DND-41 (cell line): ENCODE measurements around the gene ZFYVE28.

Experiments used
- ATAC-seq: fragments of 200-7000 bp; cut with Tn5 transposase; 3 replicates; pipeline ENCODE4 v1.9.1; 2021; ENCODE audit warnings: low read depth; ENCODE audit not compliant: insufficient read depth
- DNase-seq: peaks from one replicate; pipeline ENCODE4 v3.0.0-alpha.2; 2020
- H2AFZ ChIP-seq: 2 replicates; pipeline ENCODE4 v1.6.0; 2012; ENCODE audit warnings: low read depth, low read length
- H3K27ac ChIP-seq: 2 replicates; pipeline ENCODE4 v1.5.1; 2012; ENCODE audit warnings: low read length, inconsistent platforms
- H3K27me3 ChIP-seq: fragments of 200-600 bp; sonication (generic); 2 replicates; pipeline ENCODE4 v1.6.0; 2012; ENCODE audit warnings: low read length, mild to moderate bottlenecking, inconsistent platforms; ENCODE audit not compliant: insufficient read depth, poor library complexity
- H3K36me3 ChIP-seq: 2 replicates; pipeline ENCODE4 v1.5.1; 2012; ENCODE audit warnings: low read length, inconsistent platforms; ENCODE audit not compliant: insufficient read depth
- H3K4me1 ChIP-seq: 2 replicates; pipeline ENCODE4 v1.5.1; 2012; ENCODE audit warnings: mild to moderate bottlenecking, low read length; ENCODE audit not compliant: insufficient read depth
- H3K4me2 ChIP-seq: 2 replicates; pipeline ENCODE4 v1.6.0; 2012; ENCODE audit warnings: mild to moderate bottlenecking, moderate library complexity, low read length, inconsistent platforms; ENCODE audit not compliant: insufficient read depth
- H3K4me3 ChIP-seq, 2 experiments: fragments of 200-600 bp in 1 of 2; shearing (Covaris generic) in 1 of 2; 2 replicates each; pipeline ENCODE4 v1.5.1; 2012 to 2016; ENCODE audit warnings: inconsistent platforms in 2 of 2, low read length in 2 of 2, mild to moderate bottlenecking in 2 of 2, low read depth in 1 of 2, moderate library complexity in 1 of 2
- H3K79me2 ChIP-seq: 2 replicates; pipeline ENCODE4 v1.6.0; 2012; ENCODE audit warnings: low read length, inconsistent platforms; ENCODE audit not compliant: insufficient read depth
- H3K9ac ChIP-seq: 2 replicates; pipeline ENCODE4 v1.6.0; 2012; ENCODE audit warnings: low read depth, mild to moderate bottlenecking, inconsistent platforms, low read length, moderate library complexity
- H3K9me3 ChIP-seq: 2 replicates; pipeline ENCODE4 v1.5.1; 2012; ENCODE audit warnings: low read length, moderate library complexity, mild to moderate bottlenecking, inconsistent platforms; ENCODE audit not compliant: insufficient read depth, severe bottlenecking
- H4K20me1 ChIP-seq: 2 replicates; pipeline ENCODE4 v1.6.0; 2012; ENCODE audit warnings: low read length; ENCODE audit not compliant: insufficient read depth
- CTCF ChIP-seq: IDR thresholded peaks from 2 replicates; pipeline ENCODE4 v1.5.1; 2012; ENCODE audit warnings: borderline replicate concordance, low read length, moderate library complexity, mild to moderate bottlenecking; ENCODE audit not compliant: poor library complexity, severe bottlenecking; ENCODE audit errors: extremely low read depth
- EZH2 ChIP-seq: IDR thresholded peaks from 3 replicates; pipeline ENCODE4 v1.6.1; 2012; ENCODE audit warnings: borderline replicate concordance, low read depth, mild to moderate bottlenecking, moderate library complexity, low read length, inconsistent platforms; ENCODE audit not compliant: severe bottlenecking

Gene ZFYVE28

GRCh38 chr4:2241003-2241402, 177.4 kb downstream of the ZFYVE28 start:
- no peak for ATAC-seq
- H3K9ac ChIP-seq, result peak overlapping the region; percentile 80
- peak overlapping the region; percentile 84 for H3K4me2 ChIP-seq
- H3K27me3 ChIP-seq, result no peaks in the 10 kb centered on the region
- H2AFZ ChIP-seq, result peak overlapping the region; percentile 87
- H4K20me1 ChIP-seq, result peaks cover 44% of the 10 kb centered on the region
- H3K4me3 ChIP-seq, result peak overlapping the region; percentile 85 to 89; a peak in 3 of 4 replicates
- TF ChIP-seq CTCF (no peak), EZH2 (no peak)
- no peak for DNase-seq
- H3K79me2 ChIP-seq, result peaks cover 58% of the 10 kb centered on the region
- H3K9me3 ChIP-seq, result no peaks in the 10 kb centered on the region
- peaks cover 49% of the 10 kb centered on the region for H3K4me1 ChIP-seq
- H3K36me3 ChIP-seq, result peaks cover 39% of the 10 kb centered on the region
- H3K27ac ChIP-seq, result peak overlapping the region; percentile 74

DNA sequence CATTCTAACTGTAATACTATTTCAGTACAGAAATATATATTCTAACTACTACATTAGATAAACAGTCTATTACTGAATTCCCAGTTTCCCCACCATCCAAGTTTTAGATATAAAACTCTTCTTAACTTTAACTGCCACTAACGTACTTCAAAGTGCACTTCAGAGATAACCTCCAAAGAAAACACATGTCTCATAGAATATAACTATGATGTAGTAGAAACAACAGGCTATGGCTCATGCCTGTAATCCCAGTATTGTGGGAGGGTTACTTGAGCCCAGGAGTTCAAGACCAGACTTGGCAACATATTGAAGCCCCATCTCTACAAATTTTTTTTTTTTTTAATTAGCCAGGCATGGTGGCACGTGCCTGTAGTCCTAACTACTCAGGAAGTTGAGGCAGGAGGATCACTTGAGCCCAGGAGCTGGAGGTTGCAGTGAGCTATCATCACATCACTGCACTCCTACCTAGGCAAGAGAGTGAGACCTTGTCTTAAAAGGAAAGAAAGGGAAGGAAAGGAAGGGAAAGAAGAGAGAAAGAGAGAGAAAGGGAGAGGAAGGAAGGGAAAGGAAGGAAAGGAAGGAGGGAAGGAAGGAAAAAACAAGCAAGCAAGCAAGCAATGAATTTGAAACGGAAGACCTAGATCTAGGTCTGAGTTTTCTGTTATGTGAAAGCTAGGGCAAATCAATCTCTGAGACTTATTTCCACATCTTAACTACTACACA, 181.3 kb downstream of the ZFYVE28 start:
- DNase-seq, result no peak
- peak overlapping the region in 1 of 2 experiments; percentile 45; a peak in 1 of 4 replicates for H3K4me3 ChIP-seq
- peaks cover 71% of the 10 kb centered on the region for H3K36me3 ChIP-seq
- no peak for TF ChIP-seq EZH2
- TF ChIP-seq CTCF, result no peak
- no peak for ATAC-seq
- H3K9ac ChIP-seq, result no peak overlapping the region; the same call in 1 of the 2 replicates
- no peaks in the 10 kb centered on the region for H3K9me3 ChIP-seq
- no peak overlapping the region for H2AFZ ChIP-seq
- no peak overlapping the region for H3K27ac ChIP-seq
- peak overlapping the region; percentile 84; the same call in 1 of the 2 replicates for H3K4me2 ChIP-seq
- H3K4me1 ChIP-seq, result peaks cover 49% of the 10 kb centered on the region
- peaks cover 56% of the 10 kb centered on the region for H4K20me1 ChIP-seq
- no peaks in the 10 kb centered on the region for H3K27me3 ChIP-seq
- peaks cover 78% of the 10 kb centered on the region for H3K79me2 ChIP-seq

- ATAC-seq, result no peak
- DNase-seq, result no peak
- TF ChIP-seq EZH2 (no peak), CTCF (no peak)
- no peaks in the 10 kb centered on the region for H3K9me3 ChIP-seq
- H3K79me2 ChIP-seq, result peaks cover 21% of the 10 kb centered on the region
- no peaks in the 10 kb centered on the region for H3K27me3 ChIP-seq
- H3K4me3 ChIP-seq, result no peak overlapping the region
- peaks cover 59% of the 10 kb centered on the region for H3K36me3 ChIP-seq
- no peak overlapping the region for H3K4me2 ChIP-seq
- H4K20me1 ChIP-seq, result peaks cover 15% of the 10 kb centered on the region; the same call in 1 of the 2 replicates
- H3K4me1 ChIP-seq, result peaks cover 4% of the 10 kb centered on the region; the same call in 1 of the 2 replicates
- no peak overlapping the region for H2AFZ ChIP-seq
- H3K27ac ChIP-seq, result no peak overlapping the region
- no peak overlapping the region for H3K9ac ChIP-seq
These were observed 187.4 kb downstream of the ZFYVE28 start for GRCh38 chr4:2231082-2231481.
